ENCODE data around the gene ATP5ME. TPM values are rescaled to one million over a fixed set of nuclear protein-coding genes. Genes with fewer than 3 reads are reported as not detected.

The ATP5ME gene
- polyA plus RNA-seq, 1 experiment, result 330 TPM

DNA sequence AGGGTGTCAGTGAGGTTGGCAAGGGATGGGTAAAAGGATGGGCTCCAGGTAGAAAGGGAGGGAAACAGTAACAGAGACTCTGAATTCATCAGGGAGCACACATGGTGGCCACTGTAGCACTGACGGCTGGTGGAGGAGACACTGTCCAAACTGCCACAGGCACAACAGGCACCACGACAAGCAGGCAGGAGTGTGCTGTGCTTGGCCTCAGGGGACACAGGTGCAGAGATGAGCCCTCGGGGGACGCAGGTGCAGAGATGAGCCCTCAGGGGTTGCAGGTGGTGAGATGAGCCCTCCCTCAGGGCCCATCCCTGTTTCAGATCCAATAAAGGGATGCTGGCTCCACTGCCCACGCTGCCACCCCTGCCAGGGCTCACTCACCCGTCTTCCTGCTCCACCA lies 41.1 kb downstream of the ATP5ME start:
- TF ChIP-seq CTCF (IDR thresholded peaks at IDR 0.05; ENCODE audit: insufficient read depth, low read depth, low read length), result no peak
- Histone ChIP-seq H3K36me3 (ENCODE audit: control insufficient read depth, insufficient read depth, low read length) (no peaks in the 10 kb centered on the region), H3K27me3 (ENCODE audit: control insufficient read depth, insufficient read depth, low read length) (no peaks in the 10 kb centered on the region; the same call in 1 of the 2 replicates), H3K4me3 (ENCODE audit: low read depth, low read length) (no peak overlapping the region)
- POLR2A ChIA-PET, result no interaction called here
- CTCF ChIA-PET, result no interaction called here
- DNase-seq (ENCODE audit: low read depth), result no peak

- H3K36me3 ChIP-seq (ENCODE audit: control insufficient read depth, insufficient read depth, low read length), result no peaks in the 10 kb centered on the region
- POLR2A ChIA-PET, result no interaction called here
- CTCF ChIA-PET, result no interaction called here
- TF ChIP-seq CTCF (IDR thresholded peaks at IDR 0.05; ENCODE audit: insufficient read depth, low read depth, low read length), result no peak
- DNase-seq (ENCODE audit: low read depth), result no peak
- H3K4me3 ChIP-seq (ENCODE audit: low read depth, low read length), result no peak overlapping the region
- H3K27me3 ChIP-seq (ENCODE audit: control insufficient read depth, insufficient read depth, low read length), result no peaks in the 10 kb centered on the region; the same call in 1 of the 2 replicates
Measured at GRCh38 chr4:632196-632790, 41.8 kb downstream of the ATP5ME start.

- no peak for DNase-seq (ENCODE audit: low read depth)
- TF ChIP-seq CTCF (IDR thresholded peaks at IDR 0.05; ENCODE audit: insufficient read depth, low read depth, low read length), result no peak
- POLR2A ChIA-PET, result no interaction called here
- no peak overlapping the region for H3K4me3 ChIP-seq (ENCODE audit: low read depth, low read length)
- no peaks in the 10 kb centered on the region; the same call in 1 of the 2 replicates for H3K27me3 ChIP-seq (ENCODE audit: control insufficient read depth, insufficient read depth, low read length)
- H3K36me3 ChIP-seq (ENCODE audit: control insufficient read depth, insufficient read depth, low read length), result no peaks in the 10 kb centered on the region
- CTCF ChIA-PET, result no interaction called here
Measured at GRCh38 chr4:630656-631055, 43.4 kb downstream of the ATP5ME start.

DNA sequence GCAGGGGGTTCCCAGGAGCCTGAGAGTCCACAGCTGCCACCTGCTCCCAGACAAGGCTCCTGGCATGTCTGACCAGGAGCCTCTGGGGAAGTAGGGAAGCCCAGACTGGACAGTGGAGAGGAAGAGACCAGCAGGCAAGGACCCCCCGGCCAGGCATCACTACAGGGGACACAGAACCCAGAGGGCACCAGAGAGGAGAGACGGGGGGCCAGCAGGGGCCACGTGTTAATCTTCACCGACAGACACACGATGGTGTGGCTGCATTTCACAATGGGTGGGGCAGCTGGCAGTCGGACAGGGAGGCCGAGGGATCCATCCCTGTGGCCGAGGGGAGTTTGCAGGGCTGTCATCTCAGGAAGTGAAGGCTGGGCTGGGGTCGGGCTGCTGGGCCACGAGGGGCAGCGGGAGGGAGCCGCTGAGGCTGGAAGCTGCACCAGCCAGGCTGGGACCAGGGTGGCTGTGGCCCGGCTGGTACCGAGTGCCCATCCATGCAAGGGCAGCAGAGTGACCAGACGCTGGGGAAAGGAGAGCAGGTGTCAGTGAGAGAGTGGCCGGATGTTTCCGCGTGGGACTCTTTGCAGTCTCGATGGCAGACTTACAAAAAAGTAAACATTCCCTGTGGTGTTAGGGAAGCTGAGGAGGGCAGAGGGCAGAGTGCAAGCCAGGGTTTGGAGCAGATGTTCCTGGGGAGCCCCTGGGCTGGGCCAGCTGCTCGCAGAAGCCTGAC lies 44.0 kb downstream of the ATP5ME start:
- H3K36me3 ChIP-seq (ENCODE audit: control insufficient read depth, insufficient read depth, low read length), result no peaks in the 10 kb centered on the region
- POLR2A ChIA-PET, result no interaction called here
- no peak overlapping the region for H3K4me3 ChIP-seq (ENCODE audit: low read depth, low read length)
- DNase-seq (ENCODE audit: low read depth), result no peak
- no peak for TF ChIP-seq CTCF (IDR thresholded peaks at IDR 0.05; ENCODE audit: insufficient read depth, low read depth, low read length)
- no peaks in the 10 kb centered on the region; the same call in 1 of the 2 replicates for H3K27me3 ChIP-seq (ENCODE audit: control insufficient read depth, insufficient read depth, low read length)
- CTCF ChIA-PET, result no interaction called here

GRCh38 chr4:629636-629914 lies 44.5 kb downstream of the ATP5ME start:
- CTCF ChIA-PET, result no interaction called here
- POLR2A ChIA-PET, result no interaction called here
- H3K36me3 ChIP-seq (ENCODE audit: control insufficient read depth, insufficient read depth, low read length), result no peaks in the 10 kb centered on the region
- no peak for DNase-seq (ENCODE audit: low read depth)
- H3K4me3 ChIP-seq (ENCODE audit: low read depth, low read length), result no peak overlapping the region
- TF ChIP-seq CTCF (IDR thresholded peaks at IDR 0.05; ENCODE audit: insufficient read depth, low read depth, low read length), result no peak
- H3K27me3 ChIP-seq (ENCODE audit: control insufficient read depth, insufficient read depth, low read length), result no peaks in the 10 kb centered on the region; the same call in 1 of the 2 replicates
